22Rv1 (cell line): Measurements from ENCODE around the gene RETREG1.

Experiments used
- ZFX ChIP-seq: fragments of 450-650 bp; IDR thresholded peaks from 2 replicates; pipeline ENCODE4 v1.6.1; 2017; ENCODE audit warnings: antibody characterized with exemption, borderline replicate concordance
- TF ChIP-seq, protein P1 (sequence below): fragments of 450-650 bp; IDR thresholded peaks from 2 replicates; pipeline ENCODE4 v1.5.1; 2017; ENCODE audit warnings: mild to moderate bottlenecking

DNA sequence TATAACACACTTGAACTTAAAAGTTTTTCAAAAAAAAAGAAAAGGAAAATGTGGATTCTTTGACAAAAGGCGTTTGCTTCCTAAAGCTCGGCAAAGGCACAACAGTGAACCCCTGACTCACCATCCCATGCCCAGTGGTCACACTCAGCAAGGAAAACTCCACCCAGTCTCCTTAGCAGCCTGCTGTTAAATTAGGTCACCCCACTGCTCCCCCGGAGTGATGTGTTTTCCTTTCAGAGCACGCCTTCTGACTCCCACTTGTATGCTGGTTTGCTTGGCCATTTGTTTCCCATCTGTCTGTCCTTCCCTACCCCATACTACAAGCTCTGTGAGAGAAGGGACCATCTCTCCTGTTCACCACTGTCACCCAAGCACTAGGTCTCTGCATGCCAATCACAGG, 23.8 kb downstream of the RETREG1 start:
- TF ChIP-seq, protein P1, sequence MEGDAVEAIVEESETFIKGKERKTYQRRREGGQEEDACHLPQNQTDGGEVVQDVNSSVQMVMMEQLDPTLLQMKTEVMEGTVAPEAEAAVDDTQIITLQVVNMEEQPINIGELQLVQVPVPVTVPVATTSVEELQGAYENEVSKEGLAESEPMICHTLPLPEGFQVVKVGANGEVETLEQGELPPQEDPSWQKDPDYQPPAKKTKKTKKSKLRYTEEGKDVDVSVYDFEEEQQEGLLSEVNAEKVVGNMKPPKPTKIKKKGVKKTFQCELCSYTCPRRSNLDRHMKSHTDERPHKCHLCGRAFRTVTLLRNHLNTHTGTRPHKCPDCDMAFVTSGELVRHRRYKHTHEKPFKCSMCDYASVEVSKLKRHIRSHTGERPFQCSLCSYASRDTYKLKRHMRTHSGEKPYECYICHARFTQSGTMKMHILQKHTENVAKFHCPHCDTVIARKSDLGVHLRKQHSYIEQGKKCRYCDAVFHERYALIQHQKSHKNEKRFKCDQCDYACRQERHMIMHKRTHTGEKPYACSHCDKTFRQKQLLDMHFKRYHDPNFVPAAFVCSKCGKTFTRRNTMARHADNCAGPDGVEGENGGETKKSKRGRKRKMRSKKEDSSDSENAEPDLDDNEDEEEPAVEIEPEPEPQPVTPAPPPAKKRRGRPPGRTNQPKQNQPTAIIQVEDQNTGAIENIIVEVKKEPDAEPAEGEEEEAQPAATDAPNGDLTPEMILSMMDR = no peak
- TF ChIP-seq ZFX = no peak
